Testis (tissue), 3 donors: ENCODE measurements around the gene LHX4. TPM values are rescaled to one million over a fixed set of nuclear protein-coding genes. Genes with fewer than 3 reads are reported as not detected.

Experiments
- DNase-seq: peaks from one replicate; pipeline ENCODE4 v3.0.0-alpha.2; 2019
- H3K27ac ChIP-seq, 2 donors: fragments of 200-600 bp; sonication (generic); one replicate each; pipeline ENCODE4 v1.5.1; 2019
- H3K27me3 ChIP-seq: fragments of 200-600 bp; sonication (generic); one replicate; pipeline ENCODE4 v1.5.1; 2019
- H3K36me3 ChIP-seq: fragments of 200-600 bp; sonication (generic); one replicate; pipeline ENCODE4 v1.5.1; 2017; ENCODE audit warnings: low read depth; ENCODE audit errors: missing control alignments
- H3K4me1 ChIP-seq: fragments of 200-600 bp; sonication (generic); one replicate; pipeline ENCODE4 v1.5.1; 2019
- H3K4me3 ChIP-seq, 2 donors: fragments of 200-600 bp; sonication (generic); one replicate each; pipeline ENCODE4 v1.5.1; 2017 to 2019
- H3K9me3 ChIP-seq: fragments of 200-600 bp; sonication (generic); one replicate; pipeline ENCODE4 v1.5.1; 2017
- POLR2A ChIP-seq: fragments of 450-650 bp; IDR thresholded peaks from one replicate; pipeline ENCODE4 v1.6.1; 2017; ENCODE audit warnings: antibody characterized with exemption, mild to moderate bottlenecking, moderate library complexity
- WGBS, 2 donors: methylation state at CpG; one replicate each; pipeline ENCODE4 v1.1.5; 2018; 5-methylcytosine and 5-hydroxymethylcytosine counted together
- intact Hi-C: fragments of 100-400 bp; cut with DNase I; formaldehyde crosslinking; loops from one replicate; pipeline ENCODE4 v1.15.1; 2023; ENCODE audit warnings: low total_unique reads
- polyA plus RNA-seq: library from polyadenylated mRNA; stranded (reverse); fragments of 350-450 nt; fragmentation: Illumina TruSeq; extraction: RNeasy Lipid Tissue Mini Kit (QIAGEN cat#74804); gene quantifications from one replicate; pipeline ENCODE4 v1.2.3, GENCODE V29; 2014; ENCODE audit warnings: low read depth, low replicate concordance; ENCODE audit not compliant: insufficient read depth
- total RNA-seq, 2 donors: library from RNA; depleted of rRNA; stranded (reverse); fragments of >200 nt; gene quantifications; one replicate each; pipeline ENCODE4 v1.2.3, GENCODE V29; 2016
- TF ChIP-seq, protein P1 (sequence below), 3 experiments: fragments of 450-650 bp in 2 of 3; fragments of 200-600 bp in 1 of 3; sonication (generic) in 1 of 3; IDR thresholded peaks; one replicate each; pipeline ENCODE4 v1.5.1; 2016 to 2019; ENCODE audit warnings: antibody characterized with exemption in 3 of 3, mild to moderate bottlenecking in 2 of 3, moderate library complexity in 1 of 3

The LHX4 gene
- total and polyA plus RNA-seq, 3 donors from 2014 or later: 0.63 to 5.2 (median 1.3) TPM

DNA sequence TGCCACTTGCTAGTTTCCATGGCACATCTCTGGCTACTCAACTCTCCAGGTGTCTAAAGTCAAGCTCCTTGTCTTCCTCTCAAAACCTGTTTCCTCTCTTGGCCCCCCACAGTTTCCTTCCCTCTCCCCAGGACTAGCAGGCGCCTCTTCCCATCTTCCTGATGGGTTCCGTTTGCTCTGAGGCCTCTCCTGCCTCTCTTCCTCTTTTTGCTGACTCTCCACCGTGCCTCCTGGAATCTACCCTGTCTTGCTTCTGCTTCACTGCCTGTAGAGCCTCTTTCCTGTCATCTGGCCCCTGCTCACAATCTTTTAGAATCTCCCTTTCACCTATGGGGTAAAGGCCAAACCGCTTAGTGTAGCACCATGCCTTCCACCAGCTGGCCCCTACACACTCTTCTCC is 21.8 kb upstream of the LHX4 start:
- no peaks in the 10 kb centered on the region for H3K36me3 ChIP-seq
- TF ChIP-seq POLR2A: no peak
- TF ChIP-seq, protein P1, sequence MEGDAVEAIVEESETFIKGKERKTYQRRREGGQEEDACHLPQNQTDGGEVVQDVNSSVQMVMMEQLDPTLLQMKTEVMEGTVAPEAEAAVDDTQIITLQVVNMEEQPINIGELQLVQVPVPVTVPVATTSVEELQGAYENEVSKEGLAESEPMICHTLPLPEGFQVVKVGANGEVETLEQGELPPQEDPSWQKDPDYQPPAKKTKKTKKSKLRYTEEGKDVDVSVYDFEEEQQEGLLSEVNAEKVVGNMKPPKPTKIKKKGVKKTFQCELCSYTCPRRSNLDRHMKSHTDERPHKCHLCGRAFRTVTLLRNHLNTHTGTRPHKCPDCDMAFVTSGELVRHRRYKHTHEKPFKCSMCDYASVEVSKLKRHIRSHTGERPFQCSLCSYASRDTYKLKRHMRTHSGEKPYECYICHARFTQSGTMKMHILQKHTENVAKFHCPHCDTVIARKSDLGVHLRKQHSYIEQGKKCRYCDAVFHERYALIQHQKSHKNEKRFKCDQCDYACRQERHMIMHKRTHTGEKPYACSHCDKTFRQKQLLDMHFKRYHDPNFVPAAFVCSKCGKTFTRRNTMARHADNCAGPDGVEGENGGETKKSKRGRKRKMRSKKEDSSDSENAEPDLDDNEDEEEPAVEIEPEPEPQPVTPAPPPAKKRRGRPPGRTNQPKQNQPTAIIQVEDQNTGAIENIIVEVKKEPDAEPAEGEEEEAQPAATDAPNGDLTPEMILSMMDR (IDR thresholded peaks at IDR 0.05): no peak
- no peak overlapping the region for H3K4me3 ChIP-seq
- no peak overlapping the region for H3K27ac ChIP-seq
- H3K9me3 ChIP-seq: no peaks in the 10 kb centered on the region
- H3K27me3 ChIP-seq: no peaks in the 10 kb centered on the region
- intact Hi-C loops: no loop called here
- 80 to 84% methylated on average over 4 of the region's 4 CpGs for WGBS, 2 donors
- DNase-seq: no peak
- no peaks in the 10 kb centered on the region for H3K4me1 ChIP-seq

DNA sequence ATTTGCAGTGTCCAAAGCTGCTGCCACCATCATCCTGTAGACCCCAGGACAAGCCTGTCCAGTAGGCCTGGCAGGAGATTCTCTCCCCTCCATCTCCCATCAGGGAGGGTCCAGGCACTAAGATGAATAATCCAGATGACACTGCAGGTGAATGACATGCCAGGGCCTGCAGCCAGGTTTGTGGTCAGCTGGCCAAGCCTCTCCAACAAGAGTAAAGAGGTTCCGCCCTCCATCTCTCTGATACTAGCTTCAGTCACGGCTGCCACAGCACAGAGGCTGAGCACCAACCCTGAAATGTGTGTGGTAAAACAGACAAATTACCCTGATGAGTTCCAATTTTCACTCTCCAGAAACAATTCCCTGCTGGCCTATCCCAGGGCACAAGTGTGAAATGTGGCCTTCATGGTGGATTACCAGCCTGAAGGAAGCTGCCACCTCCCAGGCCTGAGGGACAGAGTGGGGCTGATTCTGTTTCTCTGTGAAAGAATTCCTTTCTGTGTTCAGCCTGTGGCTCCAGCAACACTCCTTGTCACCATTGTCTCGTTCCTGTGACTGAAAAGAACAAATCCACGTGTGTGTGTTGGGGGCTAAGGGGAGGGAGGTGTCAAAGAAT is 19.9 kb upstream of the LHX4 start:
- H3K9me3 ChIP-seq: no peaks in the 10 kb centered on the region
- H3K27me3 ChIP-seq: no peaks in the 10 kb centered on the region
- no peak overlapping the region for H3K27ac ChIP-seq
- H3K36me3 ChIP-seq: no peaks in the 10 kb centered on the region
- DNase-seq: no peak
- 84 to 85% methylated on average over 2 to 4 of the region's 4 CpGs for WGBS, 2 donors
- no peak for TF ChIP-seq POLR2A
- TF ChIP-seq, protein P1 (IDR thresholded peaks at IDR 0.05): no peak
- no peaks in the 10 kb centered on the region for H3K4me1 ChIP-seq
- intact Hi-C loops: no loop called here
- no peak overlapping the region for H3K4me3 ChIP-seq

DNA sequence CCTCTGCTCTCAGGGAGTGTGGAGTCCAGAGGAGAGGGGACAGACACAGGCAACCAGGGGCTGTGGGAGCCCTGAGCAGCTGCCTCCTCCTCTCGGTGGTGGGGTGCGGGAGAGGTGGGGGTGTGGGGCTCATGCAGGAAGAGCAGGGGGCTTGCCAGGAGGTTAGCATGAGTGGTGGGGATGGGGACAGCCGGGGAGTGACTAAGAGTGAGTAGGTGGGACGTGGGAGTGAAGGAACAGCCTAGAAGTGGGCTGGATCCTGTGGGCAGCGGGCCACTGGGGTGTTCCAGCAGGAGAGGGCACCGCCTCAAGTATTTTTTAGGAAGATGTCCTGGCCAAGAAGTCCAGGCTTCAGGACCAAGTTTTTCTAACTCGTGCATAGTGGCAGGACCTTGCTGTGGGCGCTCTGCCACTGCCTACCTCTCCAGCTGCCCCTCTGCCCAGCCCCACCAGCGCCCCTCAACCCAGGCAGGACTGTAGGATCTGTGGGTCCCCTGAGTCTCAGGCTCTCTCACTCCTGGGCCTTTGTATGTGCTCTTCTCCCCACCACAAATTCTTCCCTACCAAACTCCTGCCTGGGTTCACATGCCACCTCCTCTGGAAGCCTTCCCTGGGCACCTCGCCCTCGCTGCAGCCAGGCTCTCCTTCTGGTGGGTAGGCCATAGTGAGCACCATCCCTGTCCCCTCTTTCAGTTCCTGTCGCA is 18.8 kb upstream of the LHX4 start:
- no peak for TF ChIP-seq POLR2A
- TF ChIP-seq, protein P1 (IDR thresholded peaks at IDR 0.05): no peak
- DNase-seq: no peak

DNA sequence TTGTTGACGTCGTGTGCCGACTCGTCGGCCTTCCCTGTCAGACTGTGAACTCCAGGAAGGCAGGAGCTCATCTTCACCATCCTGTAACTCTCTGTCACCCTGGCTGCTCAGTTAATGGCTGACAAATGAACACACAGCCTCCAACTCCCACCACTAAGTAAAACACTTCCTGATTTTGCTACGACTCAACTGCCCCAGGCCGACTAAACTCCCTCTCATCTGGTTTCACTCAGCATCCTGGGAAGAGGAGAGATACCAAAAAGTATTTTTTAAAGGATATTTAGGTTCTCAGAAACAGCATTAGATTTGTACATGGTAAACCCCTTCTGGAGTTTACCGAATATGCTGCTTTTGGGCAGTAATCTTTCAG is 18.2 kb upstream of the LHX4 start:
- H3K4me1 ChIP-seq: no peaks in the 10 kb centered on the region
- TF ChIP-seq, protein P1 (IDR thresholded peaks at IDR 0.05): no peak
- no peak for TF ChIP-seq POLR2A
- no peak overlapping the region for H3K27ac ChIP-seq
- no peaks in the 10 kb centered on the region for H3K36me3 ChIP-seq
- H3K9me3 ChIP-seq: no peaks in the 10 kb centered on the region
- 77 to 83% methylated on average over 8 of the region's 8 CpGs for WGBS, 2 donors
- H3K4me3 ChIP-seq: no peak overlapping the region
- intact Hi-C loops: no loop called here
- no peak for DNase-seq
- no peaks in the 10 kb centered on the region for H3K27me3 ChIP-seq

More for the DNA sequence above, 18.8 kb upstream of the LHX4 start:
- Histone ChIP-seq H3K4me1 (no peaks in the 10 kb centered on the region), H3K4me3 (no peak overlapping the region), H3K9me3 (no peaks in the 10 kb centered on the region), H3K27ac (no peak overlapping the region), H3K36me3 (no peaks in the 10 kb centered on the region), H3K27me3 (no peaks in the 10 kb centered on the region)
- intact Hi-C loops: no loop called here
- 85% methylated on average over 10 to 12 of the region's 12 CpGs for WGBS, 2 donors
